A549 (cell line): ENCODE data around the gene ACVR1.

ENCODE experiments used
- CEBPB ChIP-seq, 2 experiments: fragments of >200 bp in 1 of 2; sonication (Bioruptor Twin) in 1 of 2; formaldehyde crosslinking in 1 of 2; IDR thresholded peaks; 2 replicates each; pipeline ENCODE4 v1.6.1; 2012 to 2016
- CTCF ChIP-seq: fragments of >200 bp; sonication (Bioruptor Twin); formaldehyde crosslinking; IDR thresholded peaks from 3 replicates; pipeline ENCODE4 v1.5.1; 2016
- E2F6 ChIP-seq: IDR thresholded peaks from 2 replicates; pipeline ENCODE4 v1.6.1; 2012; ENCODE audit warnings: low read depth, borderline replicate concordance
- EP300 ChIP-seq, 2 experiments: fragments of >200 bp; sonication (Bioruptor Twin); formaldehyde crosslinking; IDR thresholded peaks; 2 replicates in 1 of 2; 3 replicates in 1 of 2; pipeline ENCODE4 v1.6.1; 2016 to 2017
- ESRRA ChIP-seq: fragments of 150-350 bp; IDR thresholded peaks from 2 replicates; pipeline ENCODE4 v1.6.1; 2014; ENCODE audit warnings: mild to moderate bottlenecking, low read length, borderline replicate concordance
- FOXS1 ChIP-seq: fragments of 250-450 bp; sonication (Bioruptor Pico); IDR thresholded peaks from 2 replicates; pipeline ENCODE4 v1.5.0; 2020; ENCODE audit warnings: mild to moderate bottlenecking, moderate library complexity
- JUNB ChIP-seq: fragments of >200 bp; sonication (Bioruptor Twin); formaldehyde crosslinking; IDR thresholded peaks from 2 replicates; pipeline ENCODE4 v1.6.1; 2016
- MAFK ChIP-seq: fragments of 450-650 bp; IDR thresholded peaks from 2 replicates; pipeline ENCODE4 v1.6.1; 2014; ENCODE audit not compliant: partially characterized antibody
- MYC ChIP-seq: IDR thresholded peaks from 2 replicates; pipeline ENCODE4 v1.6.1; 2012; ENCODE audit warnings: mild to moderate bottlenecking, inconsistent platforms, low read length, improper control_type of control experiment, borderline replicate concordance
- NPAS2 ChIP-seq: fragments of 250-450 bp; sonication (Bioruptor Pico); IDR thresholded peaks from 2 replicates; pipeline ENCODE4 v1.8.0; 2022; ENCODE audit warnings: mild to moderate bottlenecking, moderate library complexity, borderline replicate concordance
- NR3C1 ChIP-seq: fragments of >200 bp; sonication (Bioruptor Twin); formaldehyde crosslinking; IDR thresholded peaks from 3 replicates; pipeline ENCODE4 v1.6.1; 2017
- POLR2A ChIP-seq: IDR thresholded peaks from 2 replicates; pipeline ENCODE4 v1.6.1; 2012; ENCODE audit warnings: mild to moderate bottlenecking, low read length
- ZNF302 ChIP-seq: fragments of 250-450 bp; sonication (Bioruptor Pico); IDR thresholded peaks from 2 replicates; pipeline ENCODE4 v1.9.0; 2021; ENCODE audit warnings: inconsistent platforms, mild to moderate bottlenecking, moderate library complexity

GRCh38 chr2:157805519-157805918, 70.6 kb downstream of the ACVR1 start:
- no peak for TF ChIP-seq ESRRA
- TF ChIP-seq CTCF, result no peak
- no peak for TF ChIP-seq POLR2A
- no peak for TF ChIP-seq EP300 (IDR thresholded peaks at IDR 0.05)
- TF ChIP-seq E2F6, result no peak
- no peak for TF ChIP-seq ZNF302 (CRISPR knock-in tag)
- TF ChIP-seq MYC, result no peak
- TF ChIP-seq NR3C1, result no peak
- TF ChIP-seq CEBPB (IDR thresholded peaks at IDR 0.05), result no peak
- TF ChIP-seq NPAS2 (CRISPR knock-in tag), result no peak
- TF ChIP-seq MAFK, result no peak
- TF ChIP-seq FOXS1 (CRISPR knock-in tag), result no peak
- no peak for TF ChIP-seq JUNB
